ENCODE results near the gene ASF1B. TPM values are rescaled to one million over a fixed set of nuclear protein-coding genes. Genes with fewer than 3 reads are reported as not detected.

The ASF1B gene
- total RNA-seq, 1 experiment from 2014 or later = 54.6 TPM

DNA sequence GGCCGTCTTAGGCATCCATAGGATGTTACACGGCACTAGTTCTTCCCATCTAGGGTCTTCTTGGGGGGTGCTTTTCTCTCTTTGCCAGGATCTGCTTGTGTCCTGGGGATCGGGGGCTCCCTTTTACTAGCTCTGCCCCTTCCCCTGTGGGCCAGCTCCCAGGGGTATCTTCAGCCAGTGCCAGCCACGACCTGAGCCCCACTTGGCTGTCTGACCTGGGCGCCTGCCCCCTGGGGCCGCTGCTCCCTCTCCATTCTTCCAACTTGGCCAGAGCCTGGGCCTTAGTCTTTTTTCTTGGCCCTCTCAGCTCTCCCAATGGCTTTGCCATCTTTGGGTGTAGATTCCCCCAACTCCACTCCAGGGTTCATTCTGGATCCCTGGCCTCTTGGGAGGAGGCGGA, 21.9 kb downstream of the ASF1B start:
- peaks cover 24% of the 10 kb centered on the region for H3K4me1 ChIP-seq (ENCODE audit: insufficient read depth, low read length, poor library complexity, severe bottlenecking)
- no peaks in the 10 kb centered on the region for H3K9me3 ChIP-seq (ENCODE audit: low read depth, low read length, poor library complexity, severe bottlenecking)
- no peaks in the 10 kb centered on the region for H3K36me3 ChIP-seq (ENCODE audit: insufficient read depth, low read length, poor library complexity, severe bottlenecking)
- ChIA-PET CTCF (interaction anchor here (0.5 kb wide), 1 partner anchor 15 kb away, joined by 4 read pairs; no protein-coding TSS in a partner anchor), POLR2A (ENCODE audit: low non-redundant PET) (no interaction called here)
- no peak overlapping the region for H3K4me3 ChIP-seq (ENCODE audit: low read depth, low read length, poor library complexity, severe bottlenecking)
- H3K27me3 ChIP-seq (replicated peaks; ENCODE audit: insufficient read depth, low read depth, low read length, poor library complexity) = no peaks in the 10 kb centered on the region
- H3K27ac ChIP-seq (ENCODE audit: low read depth, low read length, poor library complexity, severe bottlenecking) = no peak overlapping the region
- TF ChIP-seq, protein P1, sequence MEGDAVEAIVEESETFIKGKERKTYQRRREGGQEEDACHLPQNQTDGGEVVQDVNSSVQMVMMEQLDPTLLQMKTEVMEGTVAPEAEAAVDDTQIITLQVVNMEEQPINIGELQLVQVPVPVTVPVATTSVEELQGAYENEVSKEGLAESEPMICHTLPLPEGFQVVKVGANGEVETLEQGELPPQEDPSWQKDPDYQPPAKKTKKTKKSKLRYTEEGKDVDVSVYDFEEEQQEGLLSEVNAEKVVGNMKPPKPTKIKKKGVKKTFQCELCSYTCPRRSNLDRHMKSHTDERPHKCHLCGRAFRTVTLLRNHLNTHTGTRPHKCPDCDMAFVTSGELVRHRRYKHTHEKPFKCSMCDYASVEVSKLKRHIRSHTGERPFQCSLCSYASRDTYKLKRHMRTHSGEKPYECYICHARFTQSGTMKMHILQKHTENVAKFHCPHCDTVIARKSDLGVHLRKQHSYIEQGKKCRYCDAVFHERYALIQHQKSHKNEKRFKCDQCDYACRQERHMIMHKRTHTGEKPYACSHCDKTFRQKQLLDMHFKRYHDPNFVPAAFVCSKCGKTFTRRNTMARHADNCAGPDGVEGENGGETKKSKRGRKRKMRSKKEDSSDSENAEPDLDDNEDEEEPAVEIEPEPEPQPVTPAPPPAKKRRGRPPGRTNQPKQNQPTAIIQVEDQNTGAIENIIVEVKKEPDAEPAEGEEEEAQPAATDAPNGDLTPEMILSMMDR (conservative IDR thresholded peaks at IDR 0.05; ENCODE audit: low read depth, low read length) = no peak
- no peak for TF ChIP-seq EZH2 (IDR thresholded peaks at IDR 0.05; ENCODE audit: borderline replicate concordance, low read depth, low read length, poor library complexity, severe bottlenecking)
- intact Hi-C loops (cut with micrococcal nuclease; ENCODE audit: unreplicated experiment) = no loop called here
- no peak for DNase-seq (ENCODE audit: low spot score)
- no TSS peak for BruUV-seq (replicated peaks)

DNA sequence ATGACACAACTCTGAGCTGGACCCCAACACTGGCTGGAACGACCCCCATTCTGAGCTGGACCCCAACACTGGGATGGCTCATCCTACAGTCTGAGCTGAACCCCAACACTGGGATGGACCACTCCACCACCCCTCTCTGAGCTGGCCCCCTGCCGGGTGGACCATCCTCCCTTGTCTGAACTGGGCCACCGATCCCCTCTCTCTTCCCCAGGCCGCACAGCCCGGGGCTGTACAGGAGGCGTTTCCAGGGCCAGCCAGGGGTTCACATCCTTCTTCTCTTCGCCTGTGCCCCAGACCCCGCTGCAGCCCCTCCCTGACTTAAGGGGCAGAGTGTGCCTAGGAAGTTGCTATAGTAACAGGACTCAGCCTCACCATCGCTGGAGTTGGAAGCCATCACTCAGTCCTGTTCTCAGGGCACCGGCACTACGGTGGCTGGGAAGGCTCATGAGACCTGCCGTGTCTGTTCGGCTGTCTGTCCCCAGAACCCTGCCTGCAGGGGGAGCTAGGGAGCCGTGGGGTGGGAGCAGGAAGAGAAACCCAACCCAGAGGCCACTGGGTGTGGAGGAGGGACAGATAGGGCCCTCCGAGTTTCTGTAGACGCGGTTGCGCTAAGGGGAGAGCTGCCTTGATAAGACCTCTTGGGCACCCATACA, 22.5 kb downstream of the ASF1B start:
- H3K27ac ChIP-seq (ENCODE audit: low read depth, low read length, poor library complexity, severe bottlenecking) = no peak overlapping the region
- no peaks in the 10 kb centered on the region for H3K27me3 ChIP-seq (replicated peaks; ENCODE audit: insufficient read depth, low read depth, low read length, poor library complexity)
- no TSS peak for BruUV-seq (replicated peaks)
- POLR2A ChIA-PET (ENCODE audit: low non-redundant PET) = no interaction called here
- no peaks in the 10 kb centered on the region for H3K9me3 ChIP-seq (ENCODE audit: low read depth, low read length, poor library complexity, severe bottlenecking)
- intact Hi-C loops (cut with micrococcal nuclease; ENCODE audit: unreplicated experiment) = no loop called here
- peaks cover 20% of the 10 kb centered on the region for H3K4me1 ChIP-seq (ENCODE audit: insufficient read depth, low read length, poor library complexity, severe bottlenecking)
- H3K4me3 ChIP-seq (ENCODE audit: low read depth, low read length, poor library complexity, severe bottlenecking) = no peak overlapping the region
- TF ChIP-seq, protein P1 (conservative IDR thresholded peaks at IDR 0.05; ENCODE audit: low read depth, low read length) = peak; percentile 52
- no peak for TF ChIP-seq EZH2 (IDR thresholded peaks at IDR 0.05; ENCODE audit: borderline replicate concordance, low read depth, low read length, poor library complexity, severe bottlenecking)
- CTCF ChIA-PET = interaction anchor here (0.5 kb wide), 1 partner anchor 14 kb away, joined by 4 read pairs; no protein-coding TSS in a partner anchor
- H3K36me3 ChIP-seq (ENCODE audit: insufficient read depth, low read length, poor library complexity, severe bottlenecking) = no peaks in the 10 kb centered on the region
- DNase-seq (ENCODE audit: low spot score) = no peak

DNA sequence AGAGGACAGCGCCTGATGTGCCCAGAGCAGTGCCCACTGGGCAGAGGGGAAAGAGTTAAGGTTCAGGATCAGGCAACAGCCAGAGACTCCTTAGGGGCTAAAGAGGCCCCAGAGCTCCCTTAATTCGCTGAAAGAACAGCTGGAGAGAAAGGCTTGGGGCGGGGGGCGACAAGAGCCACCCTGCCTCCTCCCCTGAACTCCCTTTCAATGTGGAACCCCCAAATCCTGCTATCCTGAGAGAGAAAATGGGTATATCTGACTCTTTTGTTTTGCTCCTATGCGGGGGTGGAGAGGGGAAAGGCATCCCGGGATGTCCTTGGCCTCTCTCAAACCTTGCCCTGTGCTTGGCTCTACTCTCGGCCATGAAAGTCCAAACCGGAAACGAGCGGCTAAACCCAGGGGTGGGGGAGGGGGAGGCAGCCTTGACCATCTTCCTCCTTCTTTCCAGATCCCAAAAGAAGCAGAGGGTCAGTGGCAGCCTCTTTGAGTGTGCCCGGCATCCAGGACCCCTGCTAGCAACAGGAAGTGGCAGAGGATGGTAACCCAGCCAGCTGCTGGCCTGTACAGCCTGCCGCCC, 23.5 kb downstream of the ASF1B start:
- Histone ChIP-seq H3K4me1 (ENCODE audit: insufficient read depth, low read length, poor library complexity, severe bottlenecking) (peaks cover 18% of the 10 kb centered on the region), H3K36me3 (ENCODE audit: insufficient read depth, low read length, poor library complexity, severe bottlenecking) (no peaks in the 10 kb centered on the region), H3K4me3 (ENCODE audit: low read depth, low read length, poor library complexity, severe bottlenecking) (no peak overlapping the region), H3K27me3 (replicated peaks; ENCODE audit: insufficient read depth, low read depth, low read length, poor library complexity) (no peaks in the 10 kb centered on the region), H3K9me3 (ENCODE audit: low read depth, low read length, poor library complexity, severe bottlenecking) (no peaks in the 10 kb centered on the region), H3K27ac (ENCODE audit: low read depth, low read length, poor library complexity, severe bottlenecking) (peak overlapping the region; percentile 29)
- TF ChIP-seq, protein P1 (conservative IDR thresholded peaks at IDR 0.05; ENCODE audit: low read depth, low read length) = no peak
- TF ChIP-seq EZH2 (IDR thresholded peaks at IDR 0.05; ENCODE audit: borderline replicate concordance, low read depth, low read length, poor library complexity, severe bottlenecking) = no peak
- BruUV-seq (replicated peaks) = no TSS peak
- intact Hi-C loops (cut with micrococcal nuclease; ENCODE audit: unreplicated experiment) = no loop called here
- DNase-seq (ENCODE audit: low spot score) = no peak
- POLR2A ChIA-PET (ENCODE audit: low non-redundant PET) = no interaction called here
- CTCF ChIA-PET = no interaction called here
